NCI-H1417 (cell line): ENCODE data around the gene MREG.

Experiments
- DNase-seq, 3 experiments: peaks; one replicate each; lab custom pipeline; 2025; lab: John Stamatoyannopoulos, UW

Gene MREG, protein sequence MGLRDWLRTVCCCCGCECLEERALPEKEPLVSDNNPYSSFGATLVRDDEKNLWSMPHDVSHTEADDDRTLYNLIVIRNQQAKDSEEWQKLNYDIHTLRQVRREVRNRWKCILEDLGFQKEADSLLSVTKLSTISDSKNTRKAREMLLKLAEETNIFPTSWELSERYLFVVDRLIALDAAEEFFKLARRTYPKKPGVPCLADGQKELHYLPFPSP

DNA sequence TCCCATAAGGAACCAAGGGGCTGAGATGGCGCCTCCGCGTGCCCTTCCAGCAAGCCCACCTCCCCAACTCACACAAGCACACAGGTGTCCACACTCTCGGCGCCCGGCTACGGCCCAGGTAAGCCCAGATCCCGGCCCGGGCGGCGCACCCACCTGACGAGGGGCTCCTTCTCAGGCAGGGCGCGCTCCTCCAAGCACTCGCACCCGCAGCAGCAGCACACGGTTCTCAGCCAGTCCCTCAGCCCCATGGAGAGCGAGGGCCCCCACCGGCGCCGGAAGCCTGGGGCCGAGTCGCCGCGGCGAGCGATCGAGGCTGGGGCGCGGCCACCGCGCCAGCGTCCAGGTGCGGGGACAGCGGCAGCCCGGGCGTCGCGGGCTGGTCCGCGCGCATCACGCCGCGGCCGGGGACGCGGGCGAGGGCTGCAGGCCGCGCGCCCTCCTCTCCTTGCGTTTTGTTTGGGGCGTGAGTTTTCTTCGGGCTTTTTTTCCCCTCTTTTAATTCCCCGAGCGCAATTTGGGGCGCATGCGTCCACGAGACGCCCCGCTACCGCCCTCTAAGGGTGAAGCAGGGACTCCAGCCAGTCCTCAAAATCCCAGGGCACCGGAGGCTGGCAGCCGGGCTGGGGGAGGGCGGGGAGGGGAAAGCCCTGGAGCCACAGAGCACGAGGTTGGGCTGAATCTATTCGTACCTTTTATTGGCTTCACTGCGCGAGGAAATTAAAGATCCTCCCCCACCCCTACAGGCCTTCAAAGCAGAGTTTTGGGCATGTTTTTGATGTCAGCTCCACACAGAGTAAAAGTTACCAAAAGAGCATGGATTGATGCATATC lies at the start of gene MREG:
Gene MREG, minus strand, starts transcription at position 472 of the 830 bp plus-strand sequence. Its CDS starts 224 bp downstream, at position 248.
- DNase-seq: peak; percentile 72 to 91 (median 89)

DNA sequence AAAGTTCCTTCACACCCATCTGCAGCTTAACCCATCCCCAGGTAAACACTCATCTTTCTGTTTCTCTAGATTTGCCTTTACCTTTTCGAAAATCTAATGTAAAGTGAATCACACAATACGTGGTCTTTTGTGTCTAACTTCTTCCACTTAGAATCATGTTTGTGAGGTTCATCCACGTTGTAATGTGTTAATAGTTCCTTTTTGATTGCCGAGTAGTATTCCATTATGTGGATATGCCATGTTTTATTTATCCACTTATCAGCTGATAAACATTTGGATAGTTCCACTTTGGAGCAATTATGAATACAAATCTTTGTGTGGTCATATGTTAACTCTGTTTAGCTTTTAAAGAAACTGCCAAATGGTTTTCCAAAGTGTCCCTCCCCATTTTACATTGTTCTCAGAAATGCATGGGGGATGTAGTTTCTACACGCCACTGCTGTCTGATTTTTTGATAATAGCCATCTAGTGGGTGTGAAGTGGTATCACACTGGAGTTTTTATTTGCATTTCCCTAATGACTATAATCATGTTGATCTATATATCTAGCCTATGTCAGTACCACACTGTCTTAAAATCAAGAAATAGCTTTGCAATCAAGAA lies 46.0 kb upstream of the MREG start:
- peak in 1 of 3 experiments; percentile 11 for DNase-seq

DNA sequence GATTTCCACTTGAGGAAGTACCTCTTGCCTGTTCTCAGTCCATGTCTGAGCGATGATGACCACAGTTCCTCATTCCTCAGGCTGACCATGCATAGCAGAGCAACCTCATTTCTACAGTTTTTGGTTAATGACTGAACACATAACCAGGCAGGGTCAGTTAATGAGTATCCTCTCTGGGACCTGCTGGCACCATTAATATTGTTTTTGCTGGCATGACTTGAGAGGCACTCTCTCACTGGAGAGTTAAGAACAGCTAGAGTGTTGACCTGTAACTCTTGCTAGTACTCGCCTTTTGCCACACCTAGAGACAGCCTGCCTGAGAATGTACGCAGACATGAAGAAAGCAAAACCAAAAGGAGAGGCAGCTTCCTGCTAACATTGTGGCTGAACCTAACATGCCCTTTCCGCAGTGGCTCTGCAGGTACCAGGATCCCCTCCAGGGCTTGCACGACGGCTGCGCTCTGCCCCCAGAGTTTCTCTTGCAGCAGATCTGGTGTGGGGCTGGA lies 44.4 kb upstream of the MREG start:
- no peak for DNase-seq

DNA sequence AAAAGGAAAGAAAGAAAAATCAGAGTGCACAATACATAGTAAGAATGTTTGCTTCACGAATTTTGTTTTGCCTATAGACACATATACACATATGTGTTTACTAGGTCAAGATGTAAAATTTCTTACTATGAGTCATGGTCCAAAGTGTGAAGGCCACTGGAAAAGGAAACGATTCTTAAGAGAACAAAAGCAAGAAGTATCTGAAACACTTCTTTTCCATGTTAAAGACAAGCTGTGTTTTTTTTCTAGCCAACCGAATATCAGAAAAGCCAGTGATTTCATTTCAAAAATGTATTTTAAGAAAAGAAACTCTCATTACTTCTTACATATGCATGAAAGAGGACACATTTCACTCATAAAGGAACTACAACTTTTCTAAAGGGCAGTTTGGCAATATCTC lies 43.4 kb upstream of the MREG start:
- no peak for DNase-seq

DNA sequence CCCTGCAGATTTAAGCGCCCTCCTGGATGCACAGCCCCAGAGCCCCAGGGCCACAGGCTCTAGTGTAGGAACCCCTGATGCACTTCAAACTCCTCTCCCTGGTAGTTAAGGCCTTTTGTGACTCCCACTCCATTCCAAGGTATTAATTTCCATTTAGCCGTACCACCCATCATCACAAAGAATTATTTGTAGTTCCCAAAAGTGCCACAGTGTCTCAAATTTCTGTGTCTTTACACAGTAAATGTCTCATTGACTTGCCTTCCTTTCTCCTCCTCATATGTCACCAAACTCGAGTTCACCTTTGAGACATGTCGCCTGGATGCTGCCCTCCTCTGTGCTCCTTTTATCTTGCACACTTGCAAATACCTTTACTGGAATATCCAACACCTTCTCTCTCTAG lies 42.3 kb upstream of the MREG start:
- no peak for DNase-seq

DNA sequence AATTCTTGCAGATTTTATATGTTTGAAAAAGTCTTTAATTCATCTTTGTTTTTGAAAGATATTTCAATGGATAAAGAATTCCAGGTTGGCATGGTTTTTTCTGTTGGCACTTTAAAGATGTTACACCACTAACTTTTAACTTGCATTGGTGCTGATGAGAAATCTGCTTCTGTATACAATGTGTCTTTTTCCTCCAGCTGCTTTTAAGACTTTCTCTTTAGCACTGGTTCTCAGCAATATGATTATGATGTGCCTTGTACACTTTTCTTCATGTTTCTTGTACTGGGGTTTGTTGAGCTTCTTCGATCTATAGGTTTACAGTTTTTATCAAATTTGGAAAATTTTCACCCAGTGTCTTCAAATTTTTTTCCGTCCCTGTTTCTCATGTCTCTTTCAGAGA lies 39.1 kb upstream of the MREG start:
- no peak for DNase-seq

DNA sequence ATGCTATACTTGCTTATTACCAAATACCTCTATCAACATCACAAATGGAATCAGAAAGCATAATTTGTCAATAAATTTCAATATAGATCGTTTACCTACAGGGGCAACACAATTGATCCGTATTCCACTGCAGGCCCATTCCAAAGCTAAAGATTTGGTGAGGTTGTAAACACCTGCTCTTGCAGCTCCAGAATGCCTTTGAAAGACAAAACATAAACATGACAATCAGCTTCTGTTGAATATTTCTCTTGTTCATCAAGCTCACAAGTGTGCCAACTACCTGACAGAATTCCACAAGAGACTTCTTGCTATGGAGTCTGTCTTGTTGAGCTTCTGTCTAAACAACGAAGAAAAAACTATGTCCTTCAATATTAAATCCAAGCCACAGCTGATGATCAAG lies 38.0 kb upstream of the MREG start:
- no peak for DNase-seq

DNA sequence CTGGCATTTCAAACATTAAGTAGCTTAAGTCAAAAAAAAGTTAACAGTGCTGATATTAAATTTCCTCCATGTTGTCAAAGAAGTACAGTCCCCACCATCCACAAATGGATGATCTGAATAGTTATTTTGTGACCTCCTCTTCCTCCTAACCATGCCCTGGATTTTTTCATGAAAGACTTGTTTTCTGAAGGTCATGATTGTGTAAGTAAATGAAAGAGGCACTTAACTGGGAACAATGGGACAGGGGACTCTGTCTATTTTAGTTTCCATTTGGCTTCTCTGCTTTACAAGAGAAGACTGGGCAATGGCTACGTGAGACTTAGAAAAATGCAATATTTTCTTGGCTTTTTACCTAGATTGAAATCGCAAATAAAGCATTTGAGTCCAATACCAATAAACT lies 36.1 kb upstream of the MREG start:
- DNase-seq: no peak

DNA sequence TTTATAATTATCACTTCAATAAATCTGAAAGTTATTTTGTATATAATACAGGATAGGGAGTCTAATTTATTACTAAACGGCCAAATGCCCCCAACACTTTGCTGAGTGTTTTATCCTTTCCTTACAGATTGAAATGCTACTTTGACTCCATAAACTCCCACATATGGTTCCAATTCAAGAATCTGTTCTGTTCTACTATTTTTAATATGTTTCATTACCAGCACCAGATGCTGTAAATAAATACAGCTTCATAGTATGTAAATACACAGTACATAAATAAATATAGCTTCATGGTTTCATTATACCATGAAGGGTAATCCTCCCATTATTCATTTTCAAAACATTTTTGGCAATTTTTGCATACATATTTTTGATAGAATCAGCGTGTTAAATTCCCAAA lies 34.0 kb upstream of the MREG start:
- no peak for DNase-seq

DNA sequence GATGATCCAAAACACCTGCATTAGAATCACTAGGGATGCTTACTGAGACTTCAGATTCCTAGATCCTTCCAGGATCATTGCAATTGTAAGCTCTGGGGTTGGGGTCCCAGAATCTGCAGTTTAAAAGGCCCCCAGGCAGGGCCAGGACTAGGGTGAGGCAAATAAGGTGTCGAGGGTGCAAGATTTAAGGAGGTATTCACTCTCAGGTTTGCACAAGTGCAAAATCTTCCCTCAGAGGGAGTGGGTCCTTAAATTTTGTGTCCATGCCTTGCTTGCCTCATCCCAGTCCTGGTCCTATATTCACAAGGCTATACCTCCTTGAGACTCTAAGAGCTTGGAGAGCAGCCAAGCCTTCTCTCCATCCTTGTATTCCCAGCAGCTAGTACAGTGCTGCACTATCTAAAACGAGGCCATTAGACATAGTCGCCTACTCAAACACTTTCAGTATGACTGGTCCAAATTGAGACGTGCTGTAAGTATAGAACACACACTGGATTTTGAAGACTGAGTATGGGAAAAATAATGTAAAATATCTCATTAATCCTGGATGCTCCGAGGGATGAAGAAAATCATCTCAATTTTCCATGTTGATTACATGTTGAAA lies 31.6 kb upstream of the MREG start:
- no peak for DNase-seq

DNA sequence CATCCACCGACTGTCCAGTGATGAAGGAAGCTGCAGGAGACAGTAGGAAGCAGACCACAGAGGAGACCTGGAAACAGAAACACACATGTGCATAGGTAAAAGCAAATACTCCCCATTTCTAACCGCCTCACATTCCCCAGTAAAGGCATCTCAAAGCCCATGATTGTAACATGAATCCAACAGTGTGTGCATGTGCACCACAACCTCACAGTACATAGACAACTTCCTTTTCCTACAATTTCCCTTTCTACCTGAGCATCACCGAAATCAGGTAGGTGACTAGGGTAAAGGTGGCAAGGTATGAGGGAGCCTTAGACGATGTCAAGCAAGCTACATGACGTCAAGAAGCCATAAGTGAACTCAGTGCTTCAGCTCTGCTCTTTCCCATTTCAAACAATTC lies 30.6 kb upstream of the MREG start:
- no peak for DNase-seq

DNA sequence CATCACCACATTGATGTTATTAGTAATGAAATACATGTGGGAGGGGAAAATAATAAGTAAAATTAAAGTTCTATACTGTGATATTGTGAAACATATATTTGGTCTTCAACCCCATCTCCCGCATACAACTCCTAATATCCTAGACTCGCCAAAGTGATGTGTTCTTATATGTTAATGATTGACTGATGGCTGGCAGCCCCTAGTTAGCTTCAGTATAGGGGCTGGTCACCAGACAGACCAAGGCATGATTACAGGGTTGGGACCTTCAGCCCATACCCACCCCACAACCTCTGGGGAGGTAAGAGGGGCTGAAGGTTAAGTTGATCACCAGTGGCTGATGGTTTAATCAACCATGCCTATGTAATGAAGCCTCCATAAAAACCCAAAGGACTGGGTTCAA lies 28.1 kb upstream of the MREG start:
- no peak for DNase-seq

DNA sequence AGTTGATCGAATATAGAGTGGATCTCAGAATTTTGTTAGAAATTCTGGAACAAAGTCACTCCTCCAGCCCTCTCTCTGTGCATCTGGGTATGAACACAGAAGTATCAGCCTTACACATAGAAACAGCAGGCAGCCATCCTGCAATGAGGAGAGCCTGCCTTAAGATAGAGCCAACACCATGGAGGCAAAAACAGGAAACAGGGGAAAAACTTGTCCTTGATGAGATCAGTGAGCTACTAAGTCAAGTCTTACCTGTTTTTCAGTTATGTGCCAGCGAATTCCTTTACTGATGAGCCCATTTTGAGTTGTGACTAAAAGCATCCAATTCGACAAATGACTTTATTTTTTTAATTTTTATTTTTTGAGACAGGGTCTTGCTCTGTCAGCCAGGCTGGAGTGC lies 26.6 kb upstream of the MREG start:
- DNase-seq: no peak

DNA sequence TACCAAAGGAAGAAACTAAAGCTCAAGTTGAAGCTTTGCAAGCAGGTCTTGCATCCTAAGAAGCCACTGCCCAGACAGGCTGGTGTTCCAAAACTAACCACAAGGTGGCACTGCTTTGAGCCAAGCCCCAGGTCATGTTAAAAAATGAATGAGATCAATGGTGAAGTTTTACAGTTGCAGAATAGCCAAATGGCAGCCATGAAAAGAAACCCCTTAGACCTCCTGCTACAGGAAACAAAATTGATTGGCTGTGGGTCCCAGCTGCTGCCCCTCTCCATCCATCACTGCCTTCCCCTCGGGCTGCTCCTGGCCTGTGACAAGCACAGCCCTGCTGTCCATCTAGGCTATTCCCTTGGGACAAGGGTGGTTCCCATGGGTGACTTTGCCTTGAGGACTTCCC lies 20.7 kb upstream of the MREG start:
- peak; percentile 35 to 70 (median 41) for DNase-seq

DNA sequence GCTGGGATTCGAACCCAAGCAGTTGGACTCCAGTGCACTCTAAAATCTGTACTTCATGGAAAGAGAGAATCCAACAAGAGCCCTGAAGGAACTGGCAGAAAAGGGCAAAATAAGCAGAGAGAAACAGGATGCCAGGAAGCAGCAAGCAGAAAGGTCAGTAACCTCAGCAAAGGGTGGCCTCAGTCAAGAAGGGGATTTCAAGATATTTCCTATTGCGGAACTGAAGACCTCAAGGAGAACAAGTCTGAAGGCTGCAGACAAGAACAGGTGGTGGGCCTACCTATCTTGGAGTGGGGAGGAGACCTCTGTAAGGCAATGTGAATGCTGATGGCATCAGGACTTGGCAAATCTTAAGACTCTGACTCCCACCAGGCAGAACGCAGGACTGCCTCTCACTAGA lies 20.1 kb upstream of the MREG start:
- no peak for DNase-seq

DNA sequence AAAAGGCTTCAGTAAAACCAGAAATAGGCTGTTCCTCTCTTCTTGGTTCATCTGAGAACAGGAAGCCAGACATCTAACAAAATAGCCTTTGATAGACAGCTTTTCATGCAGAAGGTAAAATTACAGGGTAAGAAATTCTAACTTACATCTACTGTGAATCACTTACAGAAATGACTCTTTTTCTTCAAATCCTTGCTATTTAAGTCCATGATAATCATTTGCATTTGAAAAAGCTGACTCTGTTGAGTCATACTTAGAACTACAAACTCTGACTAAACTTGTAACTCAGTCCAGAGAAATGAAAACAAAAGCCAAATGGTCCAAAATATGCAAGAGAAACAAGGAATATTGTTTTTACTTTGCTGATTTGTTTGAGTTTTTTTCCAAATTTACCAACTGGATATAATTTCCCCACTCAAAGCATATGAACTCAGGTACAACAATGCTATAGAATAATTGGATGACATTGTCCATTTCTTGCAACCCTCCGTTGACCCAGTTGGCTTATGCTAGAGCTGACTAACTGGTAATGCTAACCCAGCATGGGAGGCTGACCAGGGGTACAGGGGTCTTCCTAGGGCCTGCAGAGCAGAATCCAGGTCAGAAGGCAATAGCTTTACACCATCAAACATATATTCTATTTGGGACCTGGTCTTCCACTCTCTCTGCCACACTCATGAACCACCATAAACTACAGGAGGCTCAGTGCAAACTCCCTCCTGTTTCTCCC lies 18.8 kb upstream of the MREG start:
- DNase-seq: no peak

DNA sequence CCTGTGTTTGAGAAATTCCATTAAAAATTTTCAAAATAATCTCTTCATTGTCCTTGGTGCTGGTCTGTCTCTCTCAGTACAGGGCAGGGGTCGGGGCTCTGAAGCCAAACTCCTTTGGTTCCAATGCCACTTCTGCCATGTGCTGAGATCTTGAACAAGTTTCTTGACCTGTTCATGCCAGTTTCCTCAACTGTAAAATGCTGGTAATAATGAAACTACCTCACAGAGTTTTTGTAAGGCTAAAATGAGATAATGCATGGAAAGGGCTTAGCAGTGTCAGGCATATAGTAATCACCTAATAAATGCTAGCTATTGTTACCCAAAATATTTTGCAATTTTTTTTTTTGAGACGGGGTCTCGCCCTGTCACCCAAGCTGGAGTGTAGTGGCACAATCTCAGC lies 16.9 kb upstream of the MREG start:
- no peak for DNase-seq

DNA sequence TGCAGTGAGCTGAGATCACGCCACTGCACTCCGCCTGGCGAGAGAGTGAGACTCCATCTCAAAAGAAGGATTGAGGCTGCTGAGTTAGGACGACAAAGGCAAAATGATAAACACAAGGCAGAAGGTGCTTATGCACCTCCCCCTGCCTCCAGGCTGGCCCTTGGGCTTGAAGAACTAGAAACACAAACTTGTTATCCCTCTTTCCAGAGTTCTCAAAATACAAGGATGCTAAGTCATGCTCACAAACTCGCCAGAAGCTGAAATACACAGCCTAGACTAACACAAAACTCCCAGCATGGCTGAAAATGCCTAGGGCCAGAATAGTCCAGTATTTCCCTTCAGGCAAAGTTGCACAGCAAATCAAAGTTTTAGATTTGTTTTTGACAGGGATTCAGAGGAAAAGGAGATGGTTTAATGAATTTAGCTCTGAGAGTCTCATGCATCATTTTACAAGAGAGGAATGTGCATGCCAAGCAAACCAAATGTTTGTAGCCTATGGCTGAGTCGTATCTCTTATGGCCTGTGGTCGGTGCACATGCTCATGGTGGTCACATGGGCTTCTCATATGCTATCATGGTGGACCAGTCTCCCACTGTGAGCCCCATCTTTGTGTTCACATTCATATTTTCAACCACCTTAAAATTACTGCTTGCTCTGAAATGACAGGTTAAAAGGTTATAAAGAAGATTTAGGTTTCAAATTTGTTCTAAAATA lies 16.2 kb upstream of the MREG start:
- DNase-seq: no peak

DNA sequence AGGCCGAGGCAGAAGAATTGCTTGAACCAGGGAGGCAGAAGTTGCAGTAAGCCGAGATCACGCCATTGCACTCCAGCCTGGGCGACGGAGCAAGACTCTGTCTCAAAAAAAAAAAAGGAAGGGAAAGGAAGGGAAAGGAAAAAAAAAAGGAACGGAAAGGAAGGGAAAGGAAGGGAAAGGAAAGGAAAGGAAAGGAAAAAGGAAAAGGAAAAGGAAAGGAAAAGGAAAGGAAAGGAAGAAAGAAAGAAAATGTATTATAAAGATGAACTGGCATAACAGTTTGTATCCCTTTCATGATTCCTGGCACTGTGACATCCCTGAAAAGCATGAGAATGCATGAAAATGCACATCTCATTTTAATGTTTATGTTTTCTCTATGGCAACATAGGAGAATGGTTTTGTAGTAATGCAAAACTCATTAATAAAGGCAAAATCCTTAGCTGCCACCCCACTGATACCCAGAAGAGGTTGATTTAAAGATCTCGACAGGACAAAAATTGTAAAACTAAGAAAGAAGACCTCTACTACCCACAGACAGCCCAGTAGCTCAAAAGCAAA lies 11.5 kb upstream of the MREG start:
- no peak for DNase-seq

DNA sequence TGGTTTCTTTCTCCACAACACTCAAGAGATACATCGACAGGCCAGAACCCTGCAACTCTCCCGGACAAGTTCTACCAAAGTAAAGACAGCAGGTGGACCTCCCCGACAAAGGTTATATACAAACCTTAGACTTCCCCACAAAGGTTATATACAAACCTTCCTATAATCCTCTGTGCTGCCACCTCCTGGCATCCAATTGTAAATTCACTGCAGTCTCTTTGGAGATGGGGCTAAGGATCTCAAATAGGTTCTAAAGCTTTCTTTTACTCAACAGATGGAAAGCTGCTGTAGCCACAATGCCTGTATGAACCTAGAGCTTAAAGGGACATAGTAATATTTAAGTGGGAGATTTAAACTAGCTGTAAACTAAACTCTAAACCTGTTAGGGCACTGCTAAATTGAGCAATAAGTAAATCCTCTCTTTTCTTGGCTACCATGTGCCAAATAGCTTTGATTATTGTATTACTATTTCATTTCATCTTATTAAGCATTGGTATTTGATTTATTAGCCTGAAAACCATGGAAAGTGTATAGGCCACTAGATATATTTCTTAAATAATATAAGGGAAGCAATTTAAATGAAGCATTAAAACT lies 9.8 kb upstream of the MREG start:
- peak in 2 of 3 experiments; percentile 7 to 55 for DNase-seq
